Hematopoietic multipotent progenitor cell treated with erythropoietin and hydrocortisone succinate and interleukin-3 and kit ligand, for 8 days (in vitro differentiated cells): ENCODE results near the gene KRT27.

Experiments
- DNase-seq: peaks from one replicate; pipeline ENCODE4 v3.0.0-alpha.2; 2015

KRT27 gene

GRCh38 chr17:40806131-40806530, 23.8 kb upstream of the KRT27 start:
- DNase-seq: no peak

DNA sequence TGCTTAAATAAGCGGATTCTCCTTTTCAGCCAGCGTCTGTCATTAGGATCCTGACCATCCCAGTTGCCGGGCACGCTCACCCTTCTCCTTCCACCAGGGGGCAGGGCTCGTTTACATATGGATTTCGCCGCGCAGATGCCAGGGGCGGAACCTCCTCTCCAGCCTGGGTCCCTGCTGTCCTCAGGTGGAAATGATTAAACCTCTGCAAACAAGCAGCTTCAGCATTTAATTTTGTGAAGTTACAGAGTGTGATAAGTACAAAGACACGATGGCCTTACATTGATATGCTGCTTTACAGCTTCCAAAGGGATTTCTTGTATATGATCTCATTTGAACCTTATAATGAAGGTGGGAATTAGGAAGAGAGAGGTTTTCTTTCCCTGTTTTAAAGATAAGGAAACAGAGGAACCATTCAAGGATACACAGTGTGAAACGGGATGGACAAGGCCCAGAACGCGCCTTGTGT, 21.3 kb upstream of the KRT27 start:
- peak; percentile 72 for DNase-seq

GRCh38 chr17:40801157-40801556, 18.8 kb upstream of the KRT27 start:
- DNase-seq: no peak

- DNase-seq: no peak
Observed at GRCh38 chr17:40800381-40800780, 18.0 kb upstream of the KRT27 start.

GRCh38 chr17:40799859-40800258, 17.5 kb upstream of the KRT27 start, which contains the start of gene KRT28:
Gene KRT28 (minus strand): TSS chr17:40799959. CDS start chr17:40799893, 66 bp downstream.
- no peak for DNase-seq

- DNase-seq: no peak
Observed at GRCh38 chr17:40796846-40797245, 14.5 kb upstream of the KRT27 start.

- DNase-seq: no peak
Observed at GRCh38 chr17:40795019-40795667, 12.8 kb upstream of the KRT27 start.

DNA sequence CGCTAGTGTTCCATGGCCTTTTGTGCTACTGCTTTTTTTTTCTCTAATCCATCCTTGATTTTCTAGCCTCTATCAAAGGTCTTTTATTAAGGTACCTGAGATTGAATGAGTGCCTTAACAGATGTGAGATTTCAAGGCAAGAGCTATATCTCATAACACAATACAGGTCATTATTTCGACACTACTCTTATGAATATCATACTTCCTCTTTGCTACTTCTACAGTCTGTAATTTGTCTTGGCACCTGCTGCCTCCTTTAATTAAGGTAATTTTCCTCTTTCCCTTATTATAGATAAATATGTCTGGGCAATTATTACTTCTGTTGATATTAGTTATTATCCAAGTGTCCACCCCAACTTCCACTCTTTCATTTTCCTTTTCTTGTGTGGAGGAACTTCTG, 12.1 kb upstream of the KRT27 start:
- DNase-seq: no peak

GRCh38 chr17:40793832-40794231, 11.5 kb upstream of the KRT27 start:
- DNase-seq: no peak

DNA sequence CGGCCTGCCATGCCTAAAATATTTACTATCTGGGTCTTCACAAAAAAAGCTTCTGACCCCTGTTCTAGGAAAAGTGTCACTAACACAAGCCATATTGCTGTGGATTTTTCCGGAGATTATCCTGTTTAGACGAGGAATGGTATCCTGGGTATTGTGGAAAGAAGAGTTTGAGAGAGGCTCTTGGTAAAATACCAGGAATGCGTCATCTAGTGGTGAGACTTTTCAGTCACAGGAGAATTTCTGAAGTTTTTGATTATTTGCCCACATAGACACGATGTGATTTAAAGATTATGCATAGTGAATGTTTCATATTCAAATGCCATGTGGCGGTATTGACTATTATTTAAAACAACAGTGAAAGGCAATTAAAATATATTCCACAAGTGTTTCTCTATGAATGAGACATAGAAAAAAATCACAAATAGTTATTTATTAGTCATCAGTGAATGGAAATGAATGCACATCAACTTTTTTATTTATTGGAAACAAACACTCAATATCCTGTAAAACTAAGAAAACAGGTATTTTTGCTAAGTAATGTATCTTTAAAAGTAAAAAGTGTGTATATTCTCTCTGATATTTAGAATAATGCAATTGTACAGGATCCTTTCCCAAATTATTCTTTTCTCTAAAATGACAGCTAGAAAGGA, 9.6 kb upstream of the KRT27 start:
- DNase-seq: peak; percentile 10

DNA sequence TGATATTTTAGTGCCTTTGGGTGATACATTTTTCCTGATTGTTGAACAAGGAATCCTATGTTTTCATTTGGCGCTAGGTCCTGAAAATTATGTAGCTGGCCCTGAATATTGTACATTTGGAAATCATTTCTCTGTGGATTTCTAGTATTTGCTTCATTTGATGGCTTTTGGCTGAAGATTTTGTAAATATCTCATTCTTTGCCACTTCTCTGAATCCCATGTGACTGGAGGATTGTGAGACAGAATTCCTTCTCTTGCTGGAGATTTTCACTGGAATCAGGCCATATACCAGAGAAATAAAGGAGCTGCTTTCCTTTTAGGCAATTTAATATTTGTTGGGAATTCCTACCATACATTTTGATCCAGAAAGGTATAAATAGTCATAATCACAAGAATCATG, 8.8 kb upstream of the KRT27 start:
- DNase-seq: no peak

- DNase-seq: no peak
Observed at GRCh38 chr17:40779181-40779909, 3.0 kb downstream of the KRT27 start.

DNA sequence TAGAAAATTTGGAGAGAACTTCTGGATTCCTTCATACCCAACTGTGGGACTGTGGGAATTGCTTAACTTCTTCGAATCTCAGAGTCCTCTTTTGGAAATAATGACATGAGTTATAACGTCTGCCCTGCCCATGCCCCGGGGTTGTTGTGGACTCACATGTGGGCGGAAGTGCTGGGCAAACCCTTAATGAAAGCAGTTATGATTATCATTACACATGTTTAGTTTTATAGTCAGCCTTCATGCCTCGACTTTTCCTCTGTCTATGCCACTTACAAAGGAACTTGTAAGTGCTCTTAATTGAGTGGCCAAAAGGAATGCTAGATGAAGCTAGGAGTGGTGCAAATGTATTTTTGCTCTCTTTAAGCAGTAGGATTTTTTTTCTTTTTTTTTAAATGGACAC, 3.9 kb downstream of the KRT27 start:
- DNase-seq: no peak

GRCh38 chr17:40777971-40778370, 4.4 kb downstream of the KRT27 start:
- DNase-seq: no peak

GRCh38 chr17:40777459-40777858, 4.9 kb downstream of the KRT27 start:
- DNase-seq: no peak

DNA sequence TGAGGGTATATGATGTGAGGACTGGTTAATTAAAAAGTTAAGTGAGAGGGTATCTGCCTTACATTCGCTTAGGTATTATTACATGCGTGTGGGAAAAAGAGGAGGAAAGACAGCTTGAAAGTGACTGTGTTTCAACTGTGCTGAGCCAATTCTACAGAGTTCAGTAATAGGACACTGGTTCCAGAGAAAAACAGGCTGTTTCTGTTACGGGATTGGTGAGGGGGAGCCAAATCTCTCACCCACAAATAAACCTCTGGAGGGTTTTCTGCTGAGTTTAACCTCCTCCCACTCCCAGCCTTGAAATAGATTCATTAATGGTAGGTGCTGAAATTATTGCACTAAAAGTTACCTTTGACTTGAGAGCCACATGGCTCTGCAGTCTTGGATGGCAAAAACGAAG, 6.4 kb downstream of the KRT27 start:
- DNase-seq: no peak

DNA sequence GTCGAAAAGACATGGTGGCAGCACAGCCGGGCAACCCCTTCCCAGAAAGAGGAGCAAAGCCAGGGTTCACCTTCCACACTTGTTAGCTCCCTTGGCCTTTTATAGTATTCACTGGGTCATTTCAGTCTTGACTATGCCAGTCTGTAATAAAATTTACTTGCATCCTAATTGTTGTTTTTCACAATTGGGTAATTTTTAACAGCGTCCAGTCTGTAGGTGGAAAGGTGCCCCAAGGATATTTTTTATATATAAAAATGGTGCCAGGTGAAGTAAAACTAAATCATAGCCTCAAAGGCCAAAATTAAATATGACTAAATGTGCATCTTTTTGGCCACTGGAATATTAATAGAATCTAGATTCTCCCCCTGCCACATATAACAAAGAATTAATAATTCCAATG, 10.2 kb downstream of the KRT27 start, which contains the start of gene KRT26:
KRT26 (minus strand) TSS at position 101 of the 400 bp plus-strand sequence; CDS start at position 13, 88 bp downstream.
- no peak for DNase-seq

DNA sequence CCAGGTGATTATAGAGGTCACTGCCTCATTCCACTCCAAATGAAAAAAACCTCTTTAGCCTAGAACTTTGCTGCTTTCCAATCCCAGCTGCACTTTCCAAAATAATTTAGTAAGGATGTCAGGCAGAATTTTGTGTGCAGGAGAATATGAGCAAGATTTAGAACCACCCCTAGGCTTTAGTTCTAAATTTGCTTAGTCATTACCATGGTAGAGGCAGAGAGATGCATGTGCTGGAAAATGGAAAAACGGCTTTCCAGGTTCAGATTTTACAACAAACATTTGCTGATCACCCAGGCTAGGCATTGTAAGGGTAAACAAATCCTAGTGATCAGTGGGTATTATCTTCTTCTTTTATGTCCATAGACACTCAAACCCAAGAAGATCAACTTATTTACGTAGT, 16.7 kb downstream of the KRT27 start:
- DNase-seq: no peak

DNA sequence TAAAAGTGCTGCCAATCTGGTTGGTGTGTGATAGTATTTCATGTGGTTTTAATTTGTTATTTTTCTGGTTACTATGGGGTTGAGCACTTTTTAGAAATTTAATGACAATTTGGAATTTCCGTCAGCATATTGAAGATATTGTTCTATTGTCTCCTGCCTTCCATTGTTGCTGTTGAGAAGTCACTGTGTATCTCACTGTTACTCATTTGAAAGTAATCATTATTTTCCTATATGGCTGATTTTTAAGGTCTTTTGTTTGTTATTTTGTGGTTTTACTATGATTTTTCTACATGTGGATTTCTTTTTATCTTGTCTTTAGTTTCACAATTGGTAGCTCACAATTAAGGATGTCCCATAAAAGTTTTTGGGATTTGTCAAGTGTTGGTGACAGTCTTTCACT, 18.6 kb downstream of the KRT27 start:
- no peak for DNase-seq

- no peak for DNase-seq
Observed at GRCh38 chr17:40760105-40761016, 22.0 kb downstream of the KRT27 start.

DNA sequence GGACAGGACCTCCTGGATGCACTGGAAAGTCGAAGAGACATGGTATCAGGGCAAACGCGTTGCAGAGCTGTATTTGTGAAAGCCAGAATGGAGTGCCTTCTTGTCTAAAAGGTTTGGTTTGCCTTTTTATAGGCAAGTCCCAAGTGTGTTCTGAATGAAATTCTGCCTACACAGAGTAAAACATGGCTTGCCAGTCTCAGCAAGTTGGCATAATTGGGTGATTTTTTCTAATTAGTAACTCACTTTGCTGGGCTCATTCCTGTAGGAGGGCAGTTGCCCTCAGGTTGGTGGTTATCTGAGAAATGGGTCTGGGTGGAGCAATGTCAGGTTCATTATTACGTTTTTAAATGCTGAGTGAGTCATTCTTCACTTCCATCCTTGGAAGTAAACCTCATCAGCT, 27.1 kb downstream of the KRT27 start, which contains the start of gene KRT25:
KRT25 (minus strand) TSS at position 101 of the 400 bp plus-strand sequence; CDS start at position 41, 60 bp downstream.
- no peak for DNase-seq

GRCh38 chr17:40753804-40754203, 28.5 kb downstream of the KRT27 start:
- DNase-seq: no peak

DNA sequence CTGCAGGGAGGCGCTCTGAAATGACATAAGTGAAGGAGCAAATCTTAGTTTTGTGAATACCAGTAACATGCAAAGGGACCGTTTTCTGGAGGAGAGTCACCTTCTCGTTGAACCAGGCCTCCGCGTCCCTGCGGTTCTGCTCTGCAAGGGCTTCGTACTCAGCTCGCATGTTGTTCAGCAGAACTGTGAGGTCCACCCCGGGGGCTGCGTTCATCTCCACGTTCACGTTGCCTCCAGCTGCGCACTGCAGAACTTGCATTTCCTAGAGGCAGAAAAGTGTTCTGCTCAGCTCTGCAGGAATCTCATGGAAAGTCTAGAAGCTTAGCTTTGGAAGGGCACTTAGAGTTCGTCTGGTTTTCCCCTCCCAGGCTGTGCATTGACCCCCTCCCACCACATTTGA, 31.3 kb downstream of the KRT27 start:
- no peak for DNase-seq
